ENCODE results near the gene TMEM150C. TPM values are rescaled to one million over a fixed set of nuclear protein-coding genes. Genes with fewer than 3 reads are reported as not detected.

TMEM150C gene
- total and polyA plus RNA-seq, 8 donors = 1.0 to 8.7 (median 3.0) TPM

DNA sequence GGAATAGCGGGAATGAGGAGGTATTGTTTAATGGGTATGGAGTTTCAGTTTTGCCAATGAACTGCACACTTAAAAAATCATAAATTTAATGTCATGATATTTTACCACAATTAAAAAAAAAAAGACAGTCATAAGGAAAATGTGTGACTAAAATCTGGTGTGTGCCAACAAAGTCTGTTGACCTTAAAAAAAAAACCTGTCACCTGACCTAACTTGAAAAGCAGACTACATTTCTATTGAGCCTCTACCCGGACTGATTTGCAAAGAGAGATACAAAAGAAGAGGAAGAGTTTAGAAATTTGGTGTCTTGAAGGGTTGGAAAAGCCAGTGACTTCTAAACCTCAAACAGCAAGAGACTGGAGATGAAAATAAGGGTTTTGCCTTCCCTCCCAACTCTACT, 48.4 kb downstream of the TMEM150C start:
- ATAC-seq (no peak), DNase-seq (no peak), FAIRE-seq (no peak)
- peaks cover 0 to 4% (median 0%) of the 10 kb centered on the region in 3 donors for H3K4me1 ChIP-seq
- H3K27me3 ChIP-seq = no peaks in the 10 kb centered on the region
- H3K36me3 ChIP-seq = no peaks in the 10 kb centered on the region
- TF ChIP-seq CTCF (IDR thresholded peaks at IDR 0.05) = no peak
- H3K9me3 ChIP-seq = no peaks in the 10 kb centered on the region
- no peak overlapping the region for H3K4me3 ChIP-seq
- H3K27ac ChIP-seq = no peak overlapping the region
- WGBS, 2 donors = 40 to 42% methylated on average over 2 of the region's 2 CpGs
- intact Hi-C loops (cut with DNase I) = no loop called here

- intact Hi-C loops (cut with DNase I) = no loop called here
Observed at GRCh38 chr4:82510216-82510615, 51.6 kb downstream of the TMEM150C start.

DNA sequence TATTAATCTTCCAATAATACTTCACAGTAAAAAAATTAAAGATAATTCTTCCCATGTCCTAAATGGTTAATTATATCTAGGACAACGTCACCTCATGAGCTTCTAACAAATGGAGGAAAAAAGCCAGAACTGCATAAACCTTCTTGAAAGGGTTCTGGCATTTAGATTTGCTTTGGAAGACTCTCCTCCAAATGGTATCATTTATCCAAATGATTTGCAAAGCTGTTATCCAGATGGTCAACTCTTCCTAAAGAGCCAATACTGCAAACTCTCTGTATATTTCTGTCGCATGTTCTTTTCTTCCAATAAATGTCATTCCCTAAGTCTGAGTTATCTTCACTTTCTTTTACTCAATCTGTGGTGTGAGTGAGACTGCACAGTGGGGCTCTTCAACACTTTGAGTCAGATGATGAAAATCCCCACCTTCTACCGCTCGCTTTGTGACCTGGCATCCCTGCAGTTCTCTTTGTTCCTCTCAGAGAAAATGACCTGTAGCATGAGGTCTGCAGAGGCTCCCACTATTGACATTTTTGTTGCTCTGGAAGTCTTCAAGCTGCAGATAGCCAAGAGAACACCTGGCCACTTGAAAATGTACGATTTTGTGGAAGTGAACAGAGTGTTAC, 52.9 kb downstream of the TMEM150C start:
- H3K4me1 ChIP-seq = peaks cover 0 to 4% (median 0%) of the 10 kb centered on the region in 3 donors
- no peak overlapping the region for H3K4me3 ChIP-seq
- intact Hi-C loops (cut with DNase I) = no loop called here
- no peaks in the 10 kb centered on the region for H3K27me3 ChIP-seq
- H3K27ac ChIP-seq = no peak overlapping the region
- no peak for DNase-seq
- H3K9me3 ChIP-seq = no peaks in the 10 kb centered on the region
- no peak for FAIRE-seq
- WGBS, 2 donors = 67 to 75% methylated on average over 5 of the region's 5 CpGs
- no peak for ATAC-seq
- no peak for TF ChIP-seq CTCF (IDR thresholded peaks at IDR 0.05)
- H3K36me3 ChIP-seq = no peaks in the 10 kb centered on the region

More at GRCh38 chr4:82510216-82510615, 51.6 kb downstream of the TMEM150C start:
- ATAC-seq = no peak
- 96 to 98% methylated on average over 3 of the region's 3 CpGs for WGBS, 2 donors
- no peak overlapping the region for H3K27ac ChIP-seq
- no peak for TF ChIP-seq CTCF (IDR thresholded peaks at IDR 0.05)
- H3K27me3 ChIP-seq = no peaks in the 10 kb centered on the region
- H3K4me1 ChIP-seq = peaks cover 0 to 4% (median 0%) of the 10 kb centered on the region in 3 donors
- FAIRE-seq = no peak
- no peaks in the 10 kb centered on the region for H3K36me3 ChIP-seq
- H3K4me3 ChIP-seq = no peak overlapping the region
- no peaks in the 10 kb centered on the region for H3K9me3 ChIP-seq
- DNase-seq = no peak

- DNase-seq (no peak), ATAC-seq (no peak), FAIRE-seq (no peak)
- Histone ChIP-seq H3K4me3 (no peak overlapping the region), H3K4me1 (no peaks in the 10 kb centered on the region), H3K27ac (no peak overlapping the region), H3K36me3 (no peaks in the 10 kb centered on the region), H3K9me3 (no peaks in the 10 kb centered on the region), H3K27me3 (no peaks in the 10 kb centered on the region)
- intact Hi-C loops (cut with DNase I) = no loop called here
- no peak for TF ChIP-seq CTCF (IDR thresholded peaks at IDR 0.05)
Observed at GRCh38 chr4:82508011-82508410, 53.8 kb downstream of the TMEM150C start.

- intact Hi-C loops (cut with DNase I) = no loop called here
- no peak for FAIRE-seq
- no peaks in the 10 kb centered on the region for H3K36me3 ChIP-seq
- TF ChIP-seq CTCF (IDR thresholded peaks at IDR 0.05) = no peak
- 94 to 96% methylated on average over 2 of the region's 2 CpGs for WGBS, 2 donors
- H3K9me3 ChIP-seq = no peaks in the 10 kb centered on the region
- no peak overlapping the region for H3K4me3 ChIP-seq
- no peaks in the 10 kb centered on the region for H3K4me1 ChIP-seq
- no peak for ATAC-seq
- H3K27ac ChIP-seq = no peak overlapping the region
- DNase-seq = no peak
- H3K27me3 ChIP-seq = no peaks in the 10 kb centered on the region
Observed at GRCh38 chr4:82501154-82501442, 60.7 kb downstream of the TMEM150C start.
